GM23338 (cell line): ENCODE results near the gene TRIM24.

Experiments used
- CREB1 ChIP-seq: fragments of 250-450 bp; sonication (Bioruptor Pico); IDR thresholded peaks from 2 replicates; pipeline ENCODE4 v1.5.0; 2020; ENCODE audit warnings: low read depth, mild to moderate bottlenecking, moderate library complexity
- EZH2 ChIP-seq: fragments of 200-600 bp; sonication (generic); IDR thresholded peaks from one replicate; pipeline ENCODE4 v1.8.0; 2017; ENCODE audit warnings: antibody characterized with exemption, mild to moderate bottlenecking, low read depth; ENCODE audit not compliant: unreplicated experiment
- EZH2phosphoT487 ChIP-seq: fragments of 200-600 bp; sonication (generic); IDR thresholded peaks from one replicate; pipeline ENCODE4 v1.8.1; 2018; ENCODE audit warnings: antibody characterized with exemption; ENCODE audit not compliant: unreplicated experiment
- POLR2AphosphoS5 ChIP-seq: IDR thresholded peaks from 2 replicates; pipeline ENCODE4 v1.6.1; 2016; ENCODE audit warnings: antibody characterized with exemption, low read depth
- TF ChIP-seq, protein P1 (sequence below), 2 experiments: fragments of 200-600 bp in 1 of 2; sonication (generic) in 1 of 2; conservative IDR thresholded peaks; 2 replicates each; pipeline versions ENCODE4 v1.5.1 to v1.6.1; 2016 to 2017; ENCODE audit warnings: antibody characterized with exemption in 2 of 2, low read depth in 2 of 2, mild to moderate bottlenecking in 2 of 2, moderate library complexity in 1 of 2
- TF ChIP-seq, protein P2 (sequence below): IDR thresholded peaks from one replicate; pipeline ENCODE4 v1.6.1; 2018; ENCODE audit warnings: antibody characterized with exemption; ENCODE audit not compliant: unreplicated experiment

GRCh38 chr7:138613630-138614029 lies 153.6 kb downstream of the TRIM24 start:
- TF ChIP-seq POLR2AphosphoS5 (no peak), EZH2 (no peak), CREB1 (no peak), EZH2phosphoT487 (no peak)
- TF ChIP-seq, protein P1, sequence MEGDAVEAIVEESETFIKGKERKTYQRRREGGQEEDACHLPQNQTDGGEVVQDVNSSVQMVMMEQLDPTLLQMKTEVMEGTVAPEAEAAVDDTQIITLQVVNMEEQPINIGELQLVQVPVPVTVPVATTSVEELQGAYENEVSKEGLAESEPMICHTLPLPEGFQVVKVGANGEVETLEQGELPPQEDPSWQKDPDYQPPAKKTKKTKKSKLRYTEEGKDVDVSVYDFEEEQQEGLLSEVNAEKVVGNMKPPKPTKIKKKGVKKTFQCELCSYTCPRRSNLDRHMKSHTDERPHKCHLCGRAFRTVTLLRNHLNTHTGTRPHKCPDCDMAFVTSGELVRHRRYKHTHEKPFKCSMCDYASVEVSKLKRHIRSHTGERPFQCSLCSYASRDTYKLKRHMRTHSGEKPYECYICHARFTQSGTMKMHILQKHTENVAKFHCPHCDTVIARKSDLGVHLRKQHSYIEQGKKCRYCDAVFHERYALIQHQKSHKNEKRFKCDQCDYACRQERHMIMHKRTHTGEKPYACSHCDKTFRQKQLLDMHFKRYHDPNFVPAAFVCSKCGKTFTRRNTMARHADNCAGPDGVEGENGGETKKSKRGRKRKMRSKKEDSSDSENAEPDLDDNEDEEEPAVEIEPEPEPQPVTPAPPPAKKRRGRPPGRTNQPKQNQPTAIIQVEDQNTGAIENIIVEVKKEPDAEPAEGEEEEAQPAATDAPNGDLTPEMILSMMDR (conservative IDR thresholded peaks at IDR 0.05; ENCODE audit: low read depth in 2 of 2): no peak
- TF ChIP-seq, protein P2, sequence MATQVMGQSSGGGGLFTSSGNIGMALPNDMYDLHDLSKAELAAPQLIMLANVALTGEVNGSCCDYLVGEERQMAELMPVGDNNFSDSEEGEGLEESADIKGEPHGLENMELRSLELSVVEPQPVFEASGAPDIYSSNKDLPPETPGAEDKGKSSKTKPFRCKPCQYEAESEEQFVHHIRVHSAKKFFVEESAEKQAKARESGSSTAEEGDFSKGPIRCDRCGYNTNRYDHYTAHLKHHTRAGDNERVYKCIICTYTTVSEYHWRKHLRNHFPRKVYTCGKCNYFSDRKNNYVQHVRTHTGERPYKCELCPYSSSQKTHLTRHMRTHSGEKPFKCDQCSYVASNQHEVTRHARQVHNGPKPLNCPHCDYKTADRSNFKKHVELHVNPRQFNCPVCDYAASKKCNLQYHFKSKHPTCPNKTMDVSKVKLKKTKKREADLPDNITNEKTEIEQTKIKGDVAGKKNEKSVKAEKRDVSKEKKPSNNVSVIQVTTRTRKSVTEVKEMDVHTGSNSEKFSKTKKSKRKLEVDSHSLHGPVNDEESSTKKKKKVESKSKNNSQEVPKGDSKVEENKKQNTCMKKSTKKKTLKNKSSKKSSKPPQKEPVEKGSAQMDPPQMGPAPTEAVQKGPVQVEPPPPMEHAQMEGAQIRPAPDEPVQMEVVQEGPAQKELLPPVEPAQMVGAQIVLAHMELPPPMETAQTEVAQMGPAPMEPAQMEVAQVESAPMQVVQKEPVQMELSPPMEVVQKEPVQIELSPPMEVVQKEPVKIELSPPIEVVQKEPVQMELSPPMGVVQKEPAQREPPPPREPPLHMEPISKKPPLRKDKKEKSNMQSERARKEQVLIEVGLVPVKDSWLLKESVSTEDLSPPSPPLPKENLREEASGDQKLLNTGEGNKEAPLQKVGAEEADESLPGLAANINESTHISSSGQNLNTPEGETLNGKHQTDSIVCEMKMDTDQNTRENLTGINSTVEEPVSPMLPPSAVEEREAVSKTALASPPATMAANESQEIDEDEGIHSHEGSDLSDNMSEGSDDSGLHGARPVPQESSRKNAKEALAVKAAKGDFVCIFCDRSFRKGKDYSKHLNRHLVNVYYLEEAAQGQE: no peak
